NT2/D1 (cell line): Measurements from ENCODE around the gene CDKN2D.
A peak's percentile ranks its signal among the peaks of the same experiment; 100 is the strongest.

Experiments used
- SUZ12 ChIP-seq: IDR thresholded peaks from 2 replicates; pipeline ENCODE4 v1.6.1; 2011; ENCODE audit not compliant: insufficient read length, insufficient read depth; ENCODE audit errors: extremely low read depth
- YY1 ChIP-seq: IDR thresholded peaks from 2 replicates; pipeline ENCODE4 v1.6.1; 2011; ENCODE audit not compliant: insufficient read length, insufficient read depth
- ZNF274 ChIP-seq: IDR thresholded peaks from 2 replicates; pipeline ENCODE4 v1.6.1; 2011; ENCODE audit warnings: mild to moderate bottlenecking, low read depth, low read length

GRCh38 chr19:10565567-10566407, 3.0 kb downstream of the CDKN2D start, which contains the start of gene KRI1:
- TF ChIP-seq YY1 (peak; percentile 40), ZNF274 (no peak), SUZ12 (no peak)
